22Rv1 (cell line): ENCODE results near the gene RPL10.

Experiments used
- H3K27ac ChIP-seq: fragments of 450-650 bp; 2 replicates; pipeline ENCODE4 v1.5.1; 2017
- CTCF ChIP-seq: fragments of 450-650 bp; IDR thresholded peaks from 2 replicates; pipeline ENCODE4 v1.5.1; 2017; ENCODE audit warnings: mild to moderate bottlenecking
- ZFX ChIP-seq: fragments of 450-650 bp; IDR thresholded peaks from 2 replicates; pipeline ENCODE4 v1.6.1; 2017; ENCODE audit warnings: antibody characterized with exemption, borderline replicate concordance

RPL10 gene

GRCh38 chrX:154374313-154375155 is 23.6 kb upstream of the RPL10 start, which contains the start of gene FLNA:
Gene FLNA (minus strand): TSS chrX:154374634. CDS start chrX:154371245, 3,389 bp downstream.
- H3K27ac ChIP-seq = peak within 1 kb of the TSS; percentile 87
- TF ChIP-seq CTCF (no peak), ZFX (no peak)

- TF ChIP-seq ZFX (no peak), CTCF (no peak)
- peak overlapping the region; percentile 87 for H3K27ac ChIP-seq
These were observed 23.0 kb upstream of the RPL10 start for GRCh38 chrX:154375156-154375504.

GRCh38 chrX:154376774-154377173 is 21.4 kb upstream of the RPL10 start:
- TF ChIP-seq CTCF = no peak
- no peak for TF ChIP-seq ZFX
- no peak overlapping the region for H3K27ac ChIP-seq

GRCh38 chrX:154378059-154378798 is 19.9 kb upstream of the RPL10 start:
- peak overlapping the region; percentile 89 for H3K27ac ChIP-seq
- no peak for TF ChIP-seq CTCF
- TF ChIP-seq ZFX = no peak

GRCh38 chrX:154378799-154379568 is 19.2 kb upstream of the RPL10 start, which contains the start of gene EMD:
Gene EMD (plus strand): TSS chrX:154379295. CDS start chrX:154379485, 190 bp downstream.
- TF ChIP-seq ZFX = no peak
- TF ChIP-seq CTCF = no peak

GRCh38 chrX:154379569-154379951 is 18.6 kb upstream of the RPL10 start:
- TF ChIP-seq CTCF = no peak
- no peak for TF ChIP-seq ZFX
- peak overlapping the region; percentile 80 for H3K27ac ChIP-seq

More at GRCh38 chrX:154378799-154379568, 19.2 kb upstream of the RPL10 start, which contains the start of gene EMD:
- peak within 1 kb of the TSS; percentile 89 for H3K27ac ChIP-seq
